ENCODE data around the gene MPZL3.

MPZL3 gene

GRCh38 chr11:118229274-118229847 lies 22.8 kb downstream of the MPZL3 start:
- no peak for DNase-seq

GRCh38 chr11:118227865-118228785 lies 24.0 kb downstream of the MPZL3 start:
- peak; percentile 37 for DNase-seq

DNA sequence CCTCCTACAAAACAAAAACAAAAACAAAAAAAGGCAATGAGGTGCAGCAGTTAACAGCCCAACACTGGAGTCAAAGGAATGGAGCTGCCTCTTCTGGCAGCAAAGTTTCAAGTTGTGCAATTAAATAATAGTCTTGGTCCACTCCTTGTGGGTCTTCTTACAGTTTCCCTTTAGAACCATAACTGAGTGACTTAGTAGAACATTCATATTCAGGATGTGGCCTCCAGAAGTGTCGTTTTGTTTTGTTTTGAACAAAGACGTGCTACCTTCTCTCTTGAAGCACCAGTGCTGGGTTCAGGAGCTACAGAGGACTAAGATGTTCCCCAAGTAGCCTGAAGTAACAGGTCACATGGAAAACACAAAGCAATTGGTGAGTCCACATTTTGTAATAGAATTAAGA lies 25.4 kb downstream of the MPZL3 start:
- DNase-seq, result peak; percentile 36

DNA sequence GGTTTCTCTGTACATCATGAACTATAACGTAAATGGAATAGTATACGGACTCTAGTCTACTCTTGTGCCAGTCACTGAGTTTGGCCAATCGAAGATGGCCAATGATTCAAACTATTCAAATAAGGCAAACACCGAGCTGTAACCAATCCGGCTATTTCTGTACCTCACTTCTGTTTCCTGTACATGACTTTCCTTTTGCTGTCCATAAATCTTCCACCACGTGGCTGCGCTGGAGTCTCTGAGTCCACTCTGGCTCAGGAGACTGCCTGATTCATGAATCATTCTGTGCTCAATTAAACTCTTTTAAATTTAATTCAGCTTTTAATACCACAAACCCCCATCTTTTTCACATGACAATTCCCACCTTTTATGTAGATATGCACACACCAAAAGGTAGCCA lies 25.9 kb downstream of the MPZL3 start:
- no peak for DNase-seq

DNA sequence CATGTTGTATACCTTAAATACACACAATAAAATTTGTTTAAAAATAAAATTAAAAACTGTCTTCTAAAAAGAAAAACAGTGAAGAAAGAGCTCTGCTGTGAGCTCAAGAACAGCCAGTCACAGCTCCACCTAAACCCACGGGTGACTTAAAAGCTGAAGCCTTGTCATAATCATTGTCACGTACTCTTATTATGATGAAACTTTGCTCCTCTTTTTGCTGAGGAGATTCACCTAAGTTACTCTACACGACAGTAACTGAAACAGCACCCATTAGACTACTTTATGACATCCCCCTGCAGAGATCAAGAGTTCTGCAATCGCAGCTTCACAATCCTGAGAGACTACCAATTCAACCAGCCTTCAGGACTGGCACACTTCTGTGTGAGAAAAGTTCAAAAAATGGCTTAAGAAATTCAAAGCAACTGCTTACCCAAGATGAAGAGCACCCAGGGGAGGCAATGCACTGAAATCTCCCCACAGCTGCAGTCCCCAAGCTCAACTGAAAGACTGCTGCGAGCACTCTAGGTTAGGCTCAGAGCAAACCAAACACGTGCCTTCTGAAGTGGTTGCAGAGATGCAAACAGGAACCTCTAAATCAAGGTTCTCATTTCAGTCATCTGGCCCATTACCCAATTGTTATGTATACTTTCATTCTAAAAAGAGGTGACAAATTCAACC lies 27.5 kb downstream of the MPZL3 start, which contains the start of gene JAML:
TSS of gene JAML (minus strand) at position 501 of the 678 bp plus-strand sequence. CDS start 10,145 bp downstream, outside the sequence.
- DNase-seq, result peak; percentile 78

DNA sequence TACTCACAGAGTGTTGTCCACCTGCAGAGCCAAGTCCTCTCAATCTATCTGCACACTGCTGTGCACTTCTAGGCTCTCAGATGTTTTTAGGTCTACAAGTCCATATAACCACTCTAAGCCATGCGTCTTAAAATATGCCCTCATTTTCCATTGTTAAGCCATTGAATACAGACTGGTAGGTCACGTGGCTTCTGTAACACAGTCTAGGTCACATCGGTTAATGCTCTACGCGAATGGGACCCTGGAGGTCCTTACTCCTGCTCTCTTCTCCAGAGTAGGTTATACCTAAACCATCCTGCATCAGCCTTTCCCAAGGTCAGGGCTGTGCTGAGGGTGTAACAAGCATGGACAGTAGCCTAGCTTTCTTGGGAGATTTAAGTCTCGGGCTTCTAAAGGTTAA lies 28.2 kb downstream of the MPZL3 start:
- DNase-seq, result peak; percentile 53

GRCh38 chr11:118223570-118223969 lies 28.6 kb downstream of the MPZL3 start:
- no peak for DNase-seq

DNA sequence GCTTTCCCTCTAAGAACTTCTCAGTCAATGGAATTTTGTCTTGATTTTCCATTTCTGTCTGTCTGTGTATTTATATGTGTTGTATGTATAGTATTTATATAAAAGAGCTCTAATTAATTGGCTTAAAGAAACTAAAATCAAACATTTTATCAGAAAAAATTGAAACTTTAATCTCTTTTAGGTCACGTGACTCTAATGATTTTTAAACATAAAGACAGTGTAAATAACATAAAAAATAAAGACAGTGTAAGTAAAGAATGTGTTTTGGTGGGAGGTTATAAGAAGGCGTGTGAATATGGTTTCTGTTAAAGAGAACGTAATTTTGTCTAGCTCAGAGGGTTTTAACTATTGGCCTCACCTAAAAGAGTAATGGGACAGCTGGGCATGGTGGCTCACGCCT lies 29.7 kb downstream of the MPZL3 start:
- no peak for DNase-seq

DNA sequence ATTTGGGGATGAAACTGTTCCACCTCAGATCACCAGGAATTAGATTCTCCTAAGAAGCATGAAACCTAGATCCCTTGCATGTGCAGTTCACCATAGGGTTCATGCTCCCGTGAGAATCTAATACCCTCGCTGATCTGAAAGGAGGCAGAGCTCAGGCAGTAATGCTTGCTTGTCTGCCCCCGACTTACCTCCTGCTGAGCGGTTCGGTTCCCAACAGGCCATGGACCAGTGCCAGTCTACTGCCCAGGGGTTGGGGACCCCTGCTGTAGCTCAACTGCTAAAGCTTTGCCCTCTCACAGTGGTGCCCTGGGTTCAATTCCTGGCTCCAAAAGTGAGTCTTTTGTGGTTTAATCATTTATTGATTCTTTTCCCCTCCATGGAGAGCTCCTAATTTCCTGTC lies 30.7 kb downstream of the MPZL3 start:
- DNase-seq, result no peak

GRCh38 chr11:118219732-118220131 lies 32.4 kb downstream of the MPZL3 start:
- no peak for DNase-seq

GRCh38 chr11:118219244-118219643 lies 32.9 kb downstream of the MPZL3 start:
- no peak for DNase-seq

DNA sequence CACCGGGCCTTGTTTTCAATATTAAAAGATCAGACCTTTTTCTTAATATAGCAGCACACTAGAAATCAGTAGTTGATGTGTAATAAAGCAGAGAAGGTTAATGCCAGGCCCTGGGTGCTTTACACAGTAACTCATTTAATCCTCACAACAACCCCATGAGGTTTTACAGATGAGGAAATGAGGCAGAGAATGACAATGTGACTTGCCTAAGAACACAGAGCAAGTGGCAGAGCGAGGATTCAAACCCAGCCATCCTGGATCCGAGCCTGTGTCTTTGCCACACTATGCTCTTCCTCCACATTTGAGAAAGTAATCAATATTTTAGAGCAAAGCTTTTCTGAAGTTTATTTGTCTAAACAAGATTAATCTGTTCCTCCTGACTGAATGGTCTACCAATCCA lies 34.6 kb downstream of the MPZL3 start:
- DNase-seq, result peak; percentile 49

GRCh38 chr11:118216621-118217481 lies 35.3 kb downstream of the MPZL3 start:
- peak; percentile 58 for DNase-seq

- no peak for DNase-seq
These were observed 36.4 kb downstream of the MPZL3 start for GRCh38 chr11:118215765-118216164.

GRCh38 chr11:118215262-118215661 lies 36.9 kb downstream of the MPZL3 start:
- DNase-seq, result peak; percentile 57

- DNase-seq, result no peak
These were observed 37.8 kb downstream of the MPZL3 start for GRCh38 chr11:118214210-118214914.

DNA sequence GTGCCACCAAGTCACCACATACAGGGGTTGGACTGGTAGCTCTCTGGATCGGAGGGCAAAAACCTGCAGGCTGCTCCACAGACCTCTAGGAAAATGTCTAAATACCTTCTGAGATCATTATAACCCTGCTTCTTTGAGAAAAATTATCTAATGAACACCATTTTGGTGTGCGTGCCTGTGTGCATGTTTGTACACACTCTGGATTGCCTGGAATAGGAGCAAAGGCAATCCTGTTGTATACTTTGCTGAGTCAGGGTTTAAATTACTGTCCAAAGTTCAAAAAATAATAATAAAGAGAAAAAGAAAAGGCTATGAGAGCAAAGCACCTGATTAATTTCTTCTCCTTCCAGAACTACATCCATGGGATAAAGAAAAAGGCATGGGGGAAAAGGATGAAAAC lies 38.4 kb downstream of the MPZL3 start:
- DNase-seq, result no peak

GRCh38 chr11:118213201-118213600 lies 39.0 kb downstream of the MPZL3 start:
- DNase-seq, result no peak

DNA sequence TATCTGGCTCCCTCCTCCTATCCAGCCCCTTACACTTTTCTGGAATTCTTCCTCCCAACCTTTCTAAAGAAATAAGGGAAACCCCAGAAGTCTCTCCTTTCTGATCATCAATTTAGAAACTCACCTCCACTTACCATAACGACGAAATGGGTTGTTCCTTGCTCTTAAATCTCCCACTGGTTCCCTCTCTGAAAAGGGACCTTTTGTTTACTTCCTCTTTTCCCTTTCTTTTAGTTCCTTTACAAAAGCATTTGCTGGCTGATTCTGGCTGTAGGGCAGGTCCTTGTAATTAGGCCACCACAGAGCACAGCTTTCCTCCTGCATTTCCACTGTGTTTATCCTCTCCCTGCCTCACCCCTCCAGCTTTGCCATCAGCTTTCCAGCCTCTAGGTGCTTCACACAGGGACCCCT lies 39.4 kb downstream of the MPZL3 start:
- no peak for DNase-seq

GRCh38 chr11:118212131-118212725 lies 39.9 kb downstream of the MPZL3 start:
- no peak for DNase-seq

DNA sequence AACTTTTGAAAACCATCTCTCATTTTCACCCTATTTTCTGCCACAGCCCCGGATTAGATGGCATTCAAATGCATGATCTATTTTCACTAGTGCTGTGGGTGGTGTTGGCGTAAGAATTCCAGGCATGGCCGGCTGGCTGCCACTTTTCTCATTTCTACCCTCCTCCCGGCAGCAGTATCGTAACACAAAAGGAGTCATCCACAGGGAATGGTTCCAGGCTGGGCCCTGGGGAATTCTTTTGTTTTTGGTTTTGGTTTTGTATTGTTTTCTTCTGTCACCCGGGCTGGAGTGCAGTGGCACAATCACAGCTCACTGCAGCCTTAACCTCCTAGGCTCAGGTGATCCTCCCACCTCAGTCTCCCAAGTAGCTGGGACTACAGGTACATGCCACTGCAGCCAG lies 41.2 kb downstream of the MPZL3 start:
- DNase-seq, result no peak

DNA sequence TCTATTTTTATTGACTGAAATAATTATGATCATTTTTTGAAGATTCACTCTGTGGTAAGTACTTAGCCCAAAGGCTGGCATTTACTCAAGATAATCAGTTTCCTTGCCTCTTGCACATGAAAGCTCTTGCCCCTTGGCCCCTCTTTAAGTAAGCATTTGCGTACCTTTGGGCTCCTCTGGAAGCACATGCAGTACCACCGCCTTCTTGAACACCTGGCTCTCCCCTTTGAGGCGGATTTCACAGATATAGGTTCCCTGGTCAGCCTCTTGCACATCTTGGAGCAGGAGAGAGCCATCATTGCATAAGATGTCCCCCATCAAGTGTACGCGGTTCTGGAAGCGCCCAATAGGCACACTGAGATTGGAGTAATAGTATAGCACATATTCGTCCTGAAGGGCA lies 41.8 kb downstream of the MPZL3 start:
- DNase-seq, result no peak
